ENCODE measurements around the gene CACFD1. TPM values are rescaled to one million over a fixed set of nuclear protein-coding genes. Genes with fewer than 3 reads are reported as not detected.
A peak's percentile ranks its signal among the peaks of the same experiment; 100 is the strongest.

Gene CACFD1
- total and polyA plus RNA-seq, 2 of the 13 experiments (the other 11 are each of a cell fraction or from before 2014, with no cell fraction given) = 13.8 to 14.6 TPM

DNA sequence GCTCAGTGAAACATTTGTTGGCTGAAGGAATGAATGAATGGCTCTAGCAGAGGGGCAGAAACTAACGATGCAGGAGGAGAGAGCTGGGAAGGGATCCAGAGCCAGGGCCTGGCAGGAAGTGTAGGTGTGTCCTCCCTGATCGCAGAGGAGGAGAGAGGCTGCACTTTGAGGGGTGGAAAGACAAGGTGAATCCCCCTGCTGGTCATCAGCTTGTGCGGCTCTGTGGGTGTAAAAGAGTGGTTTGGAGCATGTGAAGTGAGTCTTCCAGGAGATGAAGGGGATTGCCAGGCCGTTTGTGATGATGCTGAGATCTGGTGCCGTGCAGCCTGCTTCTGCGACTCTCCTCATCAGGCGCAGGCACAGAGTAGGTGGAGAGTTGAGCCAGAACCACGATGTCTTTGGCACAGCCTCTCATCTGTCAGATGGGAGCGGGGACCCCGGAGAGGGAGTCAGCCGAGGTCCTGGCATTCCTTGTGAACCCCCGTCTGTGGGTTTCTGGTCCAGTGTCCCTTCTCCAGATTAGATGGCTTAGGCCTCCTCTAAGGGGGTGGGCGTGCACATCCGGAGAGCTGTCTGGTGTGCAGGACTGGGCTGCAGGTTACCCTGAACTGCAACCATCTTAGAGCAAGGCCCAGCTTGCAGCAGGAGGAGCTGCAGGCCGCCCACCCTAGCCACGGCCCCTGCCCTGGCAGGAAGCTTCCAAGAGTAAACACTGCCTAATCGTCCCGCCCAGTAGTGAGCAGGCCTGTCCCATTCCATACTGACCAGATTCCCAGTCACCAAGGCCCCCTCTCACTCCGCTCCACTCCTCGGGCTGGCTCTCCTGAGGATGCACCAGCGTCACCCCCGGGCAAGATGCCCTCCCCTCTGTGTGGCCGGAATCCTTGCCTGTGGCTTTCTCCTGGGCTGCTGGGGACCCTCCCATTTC, 37.9 kb upstream of the CACFD1 start, which contains the start of gene ADAMTS13 (continued):
- TF ChIP-seq, protein P1, sequence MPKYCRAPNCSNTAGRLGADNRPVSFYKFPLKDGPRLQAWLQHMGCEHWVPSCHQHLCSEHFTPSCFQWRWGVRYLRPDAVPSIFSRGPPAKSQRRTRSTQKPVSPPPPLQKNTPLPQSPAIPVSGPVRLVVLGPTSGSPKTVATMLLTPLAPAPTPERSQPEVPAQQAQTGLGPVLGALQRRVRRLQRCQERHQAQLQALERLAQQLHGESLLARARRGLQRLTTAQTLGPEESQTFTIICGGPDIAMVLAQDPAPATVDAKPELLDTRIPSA (CRISPR knock-in tag; IDR thresholded peaks at IDR 0.05; ENCODE audit: borderline replicate concordance) = no peak
- peak; percentile 50 for TF ChIP-seq ETV5 (CRISPR knock-in tag; IDR thresholded peaks at IDR 0.05; ENCODE audit: borderline replicate concordance)
- TF ChIP-seq ZSCAN29 (CRISPR knock-in tag; conservative IDR thresholded peaks at IDR 0.05) = 0 out of 2 replicates have a peak, but pooled peaks have one; percentile 27
- 0 out of 2 replicates have a peak, but pooled peaks have one; percentile 21 for TF ChIP-seq KAT7 (CRISPR knock-in tag; IDR thresholded peaks at IDR 0.05; ENCODE audit: borderline replicate concordance)
- TF ChIP-seq ATF7 (IDR thresholded peaks at IDR 0.05) = no peak
- TF ChIP-seq ATF7 (CRISPR knock-in tag; IDR thresholded peaks at IDR 0.05) = no peak
- TF ChIP-seq, protein P2, sequence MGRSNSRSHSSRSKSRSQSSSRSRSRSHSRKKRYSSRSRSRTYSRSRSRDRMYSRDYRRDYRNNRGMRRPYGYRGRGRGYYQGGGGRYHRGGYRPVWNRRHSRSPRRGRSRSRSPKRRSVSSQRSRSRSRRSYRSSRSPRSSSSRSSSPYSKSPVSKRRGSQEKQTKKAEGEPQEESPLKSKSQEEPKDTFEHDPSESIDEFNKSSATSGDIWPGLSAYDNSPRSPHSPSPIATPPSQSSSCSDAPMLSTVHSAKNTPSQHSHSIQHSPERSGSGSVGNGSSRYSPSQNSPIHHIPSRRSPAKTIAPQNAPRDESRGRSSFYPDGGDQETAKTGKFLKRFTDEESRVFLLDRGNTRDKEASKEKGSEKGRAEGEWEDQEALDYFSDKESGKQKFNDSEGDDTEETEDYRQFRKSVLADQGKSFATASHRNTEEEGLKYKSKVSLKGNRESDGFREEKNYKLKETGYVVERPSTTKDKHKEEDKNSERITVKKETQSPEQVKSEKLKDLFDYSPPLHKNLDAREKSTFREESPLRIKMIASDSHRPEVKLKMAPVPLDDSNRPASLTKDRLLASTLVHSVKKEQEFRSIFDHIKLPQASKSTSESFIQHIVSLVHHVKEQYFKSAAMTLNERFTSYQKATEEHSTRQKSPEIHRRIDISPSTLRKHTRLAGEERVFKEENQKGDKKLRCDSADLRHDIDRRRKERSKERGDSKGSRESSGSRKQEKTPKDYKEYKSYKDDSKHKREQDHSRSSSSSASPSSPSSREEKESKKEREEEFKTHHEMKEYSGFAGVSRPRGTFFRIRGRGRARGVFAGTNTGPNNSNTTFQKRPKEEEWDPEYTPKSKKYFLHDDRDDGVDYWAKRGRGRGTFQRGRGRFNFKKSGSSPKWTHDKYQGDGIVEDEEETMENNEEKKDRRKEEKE (IDR thresholded peaks at IDR 0.05) = no peak
- no peak for TF ChIP-seq PRPF4 (IDR thresholded peaks at IDR 0.05; ENCODE audit: low read depth, low read length, poor library complexity, severe bottlenecking)
- TF ChIP-seq, protein P3, sequence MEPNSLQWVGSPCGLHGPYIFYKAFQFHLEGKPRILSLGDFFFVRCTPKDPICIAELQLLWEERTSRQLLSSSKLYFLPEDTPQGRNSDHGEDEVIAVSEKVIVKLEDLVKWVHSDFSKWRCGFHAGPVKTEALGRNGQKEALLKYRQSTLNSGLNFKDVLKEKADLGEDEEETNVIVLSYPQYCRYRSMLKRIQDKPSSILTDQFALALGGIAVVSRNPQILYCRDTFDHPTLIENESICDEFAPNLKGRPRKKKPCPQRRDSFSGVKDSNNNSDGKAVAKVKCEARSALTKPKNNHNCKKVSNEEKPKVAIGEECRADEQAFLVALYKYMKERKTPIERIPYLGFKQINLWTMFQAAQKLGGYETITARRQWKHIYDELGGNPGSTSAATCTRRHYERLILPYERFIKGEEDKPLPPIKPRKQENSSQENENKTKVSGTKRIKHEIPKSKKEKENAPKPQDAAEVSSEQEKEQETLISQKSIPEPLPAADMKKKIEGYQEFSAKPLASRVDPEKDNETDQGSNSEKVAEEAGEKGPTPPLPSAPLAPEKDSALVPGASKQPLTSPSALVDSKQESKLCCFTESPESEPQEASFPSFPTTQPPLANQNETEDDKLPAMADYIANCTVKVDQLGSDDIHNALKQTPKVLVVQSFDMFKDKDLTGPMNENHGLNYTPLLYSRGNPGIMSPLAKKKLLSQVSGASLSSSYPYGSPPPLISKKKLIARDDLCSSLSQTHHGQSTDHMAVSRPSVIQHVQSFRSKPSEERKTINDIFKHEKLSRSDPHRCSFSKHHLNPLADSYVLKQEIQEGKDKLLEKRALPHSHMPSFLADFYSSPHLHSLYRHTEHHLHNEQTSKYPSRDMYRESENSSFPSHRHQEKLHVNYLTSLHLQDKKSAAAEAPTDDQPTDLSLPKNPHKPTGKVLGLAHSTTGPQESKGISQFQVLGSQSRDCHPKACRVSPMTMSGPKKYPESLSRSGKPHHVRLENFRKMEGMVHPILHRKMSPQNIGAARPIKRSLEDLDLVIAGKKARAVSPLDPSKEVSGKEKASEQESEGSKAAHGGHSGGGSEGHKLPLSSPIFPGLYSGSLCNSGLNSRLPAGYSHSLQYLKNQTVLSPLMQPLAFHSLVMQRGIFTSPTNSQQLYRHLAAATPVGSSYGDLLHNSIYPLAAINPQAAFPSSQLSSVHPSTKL (CRISPR knock-in tag; IDR thresholded peaks at IDR 0.05) = no peak
- no peak for TF ChIP-seq ZNF563 (CRISPR knock-in tag; IDR thresholded peaks at IDR 0.05)
- no peak for TF ChIP-seq ZNF773 (CRISPR knock-in tag; IDR thresholded peaks at IDR 0.05; ENCODE audit: borderline replicate concordance)
- TF ChIP-seq, protein P4, sequence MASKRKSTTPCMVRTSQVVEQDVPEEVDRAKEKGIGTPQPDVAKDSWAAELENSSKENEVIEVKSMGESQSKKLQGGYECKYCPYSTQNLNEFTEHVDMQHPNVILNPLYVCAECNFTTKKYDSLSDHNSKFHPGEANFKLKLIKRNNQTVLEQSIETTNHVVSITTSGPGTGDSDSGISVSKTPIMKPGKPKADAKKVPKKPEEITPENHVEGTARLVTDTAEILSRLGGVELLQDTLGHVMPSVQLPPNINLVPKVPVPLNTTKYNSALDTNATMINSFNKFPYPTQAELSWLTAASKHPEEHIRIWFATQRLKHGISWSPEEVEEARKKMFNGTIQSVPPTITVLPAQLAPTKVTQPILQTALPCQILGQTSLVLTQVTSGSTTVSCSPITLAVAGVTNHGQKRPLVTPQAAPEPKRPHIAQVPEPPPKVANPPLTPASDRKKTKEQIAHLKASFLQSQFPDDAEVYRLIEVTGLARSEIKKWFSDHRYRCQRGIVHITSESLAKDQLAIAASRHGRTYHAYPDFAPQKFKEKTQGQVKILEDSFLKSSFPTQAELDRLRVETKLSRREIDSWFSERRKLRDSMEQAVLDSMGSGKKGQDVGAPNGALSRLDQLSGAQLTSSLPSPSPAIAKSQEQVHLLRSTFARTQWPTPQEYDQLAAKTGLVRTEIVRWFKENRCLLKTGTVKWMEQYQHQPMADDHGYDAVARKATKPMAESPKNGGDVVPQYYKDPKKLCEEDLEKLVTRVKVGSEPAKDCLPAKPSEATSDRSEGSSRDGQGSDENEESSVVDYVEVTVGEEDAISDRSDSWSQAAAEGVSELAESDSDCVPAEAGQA (IDR thresholded peaks at IDR 0.05; ENCODE audit: low read depth) = no peak
- TF ChIP-seq, protein P4 (CRISPR knock-in tag; IDR thresholded peaks at IDR 0.05; ENCODE audit: borderline replicate concordance) = no peak
- TF ChIP-seq MTA1 (CRISPR knock-in tag; IDR thresholded peaks at IDR 0.05; ENCODE audit: borderline replicate concordance) = 0 out of 2 replicates have a peak, but pooled peaks have one; percentile 44

All from HepG2 (cell line).